ENCODE measurements around the gene ADRM1. TPM values are rescaled to one million over a fixed set of nuclear protein-coding genes. Genes with fewer than 3 reads are reported as not detected.
A peak's percentile ranks its signal among the peaks of the same experiment; 100 is the strongest.

Gene ADRM1
- total RNA-seq, 1 donor from 2014 or later: 70.5 TPM

DNA sequence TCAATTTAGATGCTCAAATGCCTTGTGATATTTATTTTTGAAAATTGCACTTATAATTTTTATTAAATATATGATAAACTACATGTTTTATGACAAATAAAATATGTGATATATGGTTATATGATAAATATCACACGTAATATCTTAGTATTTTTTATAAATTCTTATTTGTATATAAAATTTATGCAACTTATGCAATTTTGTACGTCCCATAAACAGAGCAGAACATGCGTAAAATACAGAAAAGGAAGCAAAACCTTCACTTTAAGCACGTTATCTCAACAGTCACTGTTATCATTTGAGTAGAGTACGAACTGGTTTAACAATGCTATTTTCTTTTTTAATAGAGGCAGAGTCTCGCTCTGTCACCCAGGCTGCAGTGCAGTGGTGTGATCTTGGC lies 15.7 kb upstream of the ADRM1 start:
- no peak for DNase-seq
- peaks cover 55% of the 10 kb centered on the region for H3K4me1 ChIP-seq
- peaks cover 77% of the 10 kb centered on the region for H3K36me3 ChIP-seq
- H3K27ac ChIP-seq (replicated peaks): peak overlapping the region; percentile 88
- H3K4me3 ChIP-seq: no peak overlapping the region
- H3K27me3 ChIP-seq (ENCODE audit: low read depth): no peaks in the 10 kb centered on the region
- intact Hi-C loops (cut with micrococcal nuclease): no loop called here
- TF ChIP-seq, protein P1, sequence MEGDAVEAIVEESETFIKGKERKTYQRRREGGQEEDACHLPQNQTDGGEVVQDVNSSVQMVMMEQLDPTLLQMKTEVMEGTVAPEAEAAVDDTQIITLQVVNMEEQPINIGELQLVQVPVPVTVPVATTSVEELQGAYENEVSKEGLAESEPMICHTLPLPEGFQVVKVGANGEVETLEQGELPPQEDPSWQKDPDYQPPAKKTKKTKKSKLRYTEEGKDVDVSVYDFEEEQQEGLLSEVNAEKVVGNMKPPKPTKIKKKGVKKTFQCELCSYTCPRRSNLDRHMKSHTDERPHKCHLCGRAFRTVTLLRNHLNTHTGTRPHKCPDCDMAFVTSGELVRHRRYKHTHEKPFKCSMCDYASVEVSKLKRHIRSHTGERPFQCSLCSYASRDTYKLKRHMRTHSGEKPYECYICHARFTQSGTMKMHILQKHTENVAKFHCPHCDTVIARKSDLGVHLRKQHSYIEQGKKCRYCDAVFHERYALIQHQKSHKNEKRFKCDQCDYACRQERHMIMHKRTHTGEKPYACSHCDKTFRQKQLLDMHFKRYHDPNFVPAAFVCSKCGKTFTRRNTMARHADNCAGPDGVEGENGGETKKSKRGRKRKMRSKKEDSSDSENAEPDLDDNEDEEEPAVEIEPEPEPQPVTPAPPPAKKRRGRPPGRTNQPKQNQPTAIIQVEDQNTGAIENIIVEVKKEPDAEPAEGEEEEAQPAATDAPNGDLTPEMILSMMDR (IDR thresholded peaks at IDR 0.05; ENCODE audit: borderline replicate concordance): no peak
- H3K9me3 ChIP-seq (replicated peaks): no peaks in the 10 kb centered on the region

DNA sequence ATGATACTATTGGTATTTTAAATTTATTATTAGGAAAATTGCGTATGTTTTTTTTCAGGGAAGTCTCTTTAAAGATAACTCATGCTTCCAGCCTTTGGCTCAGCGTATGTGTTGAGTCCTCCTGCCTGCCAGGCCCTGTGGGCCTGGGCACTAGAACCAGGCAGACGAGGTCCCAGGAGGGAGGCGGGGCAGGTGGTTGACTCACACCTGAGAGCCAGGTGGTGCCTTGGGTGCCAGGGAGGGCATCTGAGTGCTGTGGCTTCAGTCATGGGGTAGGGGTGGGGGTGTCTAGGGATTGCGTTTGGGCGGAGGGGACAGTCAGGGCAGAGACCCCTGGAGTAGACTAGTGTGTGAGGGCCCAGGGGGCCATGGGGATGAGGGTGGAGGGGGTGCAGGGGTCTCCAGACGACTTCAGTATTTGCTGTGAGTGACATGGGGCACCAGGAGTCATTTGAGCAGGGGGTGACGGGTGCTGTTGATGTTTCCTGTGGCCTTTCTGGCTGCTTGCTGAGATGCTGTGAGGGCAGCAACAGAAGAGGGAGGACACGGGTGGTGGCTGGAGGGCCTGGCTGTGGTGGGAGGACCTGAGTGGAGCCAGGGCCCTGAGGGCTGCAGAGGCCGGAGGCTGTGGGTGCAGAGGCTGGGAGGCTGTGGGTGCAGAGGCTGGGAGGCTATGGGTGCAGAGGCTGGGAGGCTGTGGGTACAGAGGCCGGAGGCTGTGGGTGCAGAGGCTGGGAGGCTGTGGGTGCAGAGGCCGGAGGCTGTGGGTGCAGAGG lies 14.8 kb upstream of the ADRM1 start:
- Histone ChIP-seq H3K36me3 (peaks cover 84% of the 10 kb centered on the region), H3K27me3 (ENCODE audit: low read depth) (no peaks in the 10 kb centered on the region), H3K9me3 (replicated peaks) (no peaks in the 10 kb centered on the region), H3K27ac (replicated peaks) (peak overlapping the region; percentile 88), H3K4me3 (no peak overlapping the region), H3K4me1 (peaks cover 46% of the 10 kb centered on the region)
- intact Hi-C loops (cut with micrococcal nuclease): no loop called here
- no peak for DNase-seq
- TF ChIP-seq, protein P1 (IDR thresholded peaks at IDR 0.05; ENCODE audit: borderline replicate concordance): no peak

DNA sequence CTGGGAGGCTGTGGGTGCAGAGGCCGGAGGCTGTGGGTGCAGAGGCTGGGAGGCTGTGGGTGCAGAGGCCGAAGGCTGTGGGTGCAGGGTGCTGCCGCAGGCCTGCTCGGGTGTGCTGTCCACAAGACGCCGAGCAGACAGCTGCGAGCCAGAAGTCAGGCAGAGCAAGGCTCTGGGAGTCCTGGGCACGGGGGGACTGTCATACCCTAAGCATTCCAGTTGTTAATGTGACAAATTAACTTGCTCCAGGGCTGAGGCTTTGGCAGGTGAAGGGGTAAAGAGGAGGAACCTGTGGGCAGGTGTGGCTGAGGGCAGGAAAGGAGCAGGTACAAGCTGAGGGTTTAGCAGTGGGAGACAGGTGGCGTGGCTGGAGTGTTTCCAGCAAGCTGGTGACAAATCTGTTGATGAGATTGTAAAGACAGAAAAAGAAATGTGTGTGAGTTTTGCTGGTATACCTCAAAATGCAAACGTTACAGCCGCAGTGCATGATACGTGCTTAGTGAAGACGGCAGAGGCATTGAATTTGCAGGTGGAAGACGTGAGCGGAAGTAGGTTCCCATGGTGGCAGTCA lies 14.2 kb upstream of the ADRM1 start:
- peaks cover 88% of the 10 kb centered on the region for H3K36me3 ChIP-seq
- peaks cover 40% of the 10 kb centered on the region for H3K4me1 ChIP-seq
- H3K27ac ChIP-seq (replicated peaks): no peak overlapping the region
- H3K9me3 ChIP-seq (replicated peaks): no peaks in the 10 kb centered on the region
- H3K4me3 ChIP-seq: no peak overlapping the region
- DNase-seq: no peak
- intact Hi-C loops (cut with micrococcal nuclease): no loop called here
- H3K27me3 ChIP-seq (ENCODE audit: low read depth): no peaks in the 10 kb centered on the region
- TF ChIP-seq, protein P1 (IDR thresholded peaks at IDR 0.05; ENCODE audit: borderline replicate concordance): no peak

DNA sequence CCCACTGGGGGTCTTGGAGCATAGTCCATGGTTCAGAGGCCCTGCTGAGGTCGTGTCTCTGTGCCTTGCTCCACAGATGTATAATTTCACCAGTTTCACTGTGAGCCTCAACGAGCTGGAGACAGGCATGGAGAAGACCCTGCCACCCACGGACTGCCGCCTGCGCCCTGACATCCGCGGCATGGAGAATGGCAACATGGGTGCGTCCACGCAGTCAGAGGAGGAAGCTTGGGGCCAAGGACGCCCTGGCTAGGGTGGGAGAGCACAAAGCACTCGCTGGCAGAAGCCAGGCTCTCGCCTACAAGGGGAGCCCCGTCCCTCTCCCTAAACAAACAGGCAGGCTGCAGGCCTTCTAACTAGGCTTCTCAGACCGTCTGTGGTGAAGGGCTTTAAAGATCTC lies 13.7 kb upstream of the ADRM1 start:
- intact Hi-C loops (cut with micrococcal nuclease): no loop called here

DNA sequence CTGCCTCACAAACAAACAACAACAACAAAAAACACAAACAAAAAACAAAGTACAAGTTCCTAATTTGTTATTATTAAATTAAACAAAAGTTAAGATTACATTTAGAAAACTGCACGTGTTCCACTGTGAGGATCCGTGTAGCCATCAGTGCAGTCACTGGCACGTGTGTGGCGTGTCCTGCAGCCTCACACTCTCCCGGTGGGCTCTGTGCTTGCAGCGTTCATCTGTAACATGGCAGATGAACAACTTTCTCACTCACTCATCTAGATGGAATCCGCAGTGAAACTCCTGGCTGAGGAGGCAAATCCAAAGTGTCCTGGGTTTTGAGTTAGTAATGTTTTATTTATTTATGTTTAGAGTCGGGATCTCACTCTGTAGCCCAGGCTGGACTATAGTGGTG lies 12.9 kb upstream of the ADRM1 start:
- Histone ChIP-seq H3K27ac (replicated peaks) (no peak overlapping the region), H3K9me3 (replicated peaks) (no peaks in the 10 kb centered on the region), H3K4me1 (peaks cover 29% of the 10 kb centered on the region), H3K36me3 (peaks cover 87% of the 10 kb centered on the region), H3K27me3 (ENCODE audit: low read depth) (no peaks in the 10 kb centered on the region), H3K4me3 (no peak overlapping the region)
- intact Hi-C loops (cut with micrococcal nuclease): no loop called here
- no peak for DNase-seq
- TF ChIP-seq, protein P1 (IDR thresholded peaks at IDR 0.05; ENCODE audit: borderline replicate concordance): no peak

More for the DNA sequence above, 13.7 kb upstream of the ADRM1 start:
- Histone ChIP-seq H3K9me3 (replicated peaks) (no peaks in the 10 kb centered on the region), H3K4me1 (peaks cover 35% of the 10 kb centered on the region), H3K36me3 (peaks cover 88% of the 10 kb centered on the region), H3K27me3 (ENCODE audit: low read depth) (no peaks in the 10 kb centered on the region), H3K27ac (replicated peaks) (no peak overlapping the region), H3K4me3 (no peak overlapping the region)
- DNase-seq: no peak
- TF ChIP-seq, protein P1 (IDR thresholded peaks at IDR 0.05; ENCODE audit: borderline replicate concordance): no peak
